Putamen (tissue), 1 donor: ENCODE measurements around the gene TSR2.
"Not testable (repeated sequence)": the region's sequence is repeated elsewhere in the genome, so short reads cannot be mapped to it uniquely, and the experiment has no call there.

Experiments used
- DNase-seq: peaks from one replicate; pipeline ENCODE4 v3.0.0-alpha.2; 2016; ENCODE audit warnings: low spot score

TSR2 gene

DNA sequence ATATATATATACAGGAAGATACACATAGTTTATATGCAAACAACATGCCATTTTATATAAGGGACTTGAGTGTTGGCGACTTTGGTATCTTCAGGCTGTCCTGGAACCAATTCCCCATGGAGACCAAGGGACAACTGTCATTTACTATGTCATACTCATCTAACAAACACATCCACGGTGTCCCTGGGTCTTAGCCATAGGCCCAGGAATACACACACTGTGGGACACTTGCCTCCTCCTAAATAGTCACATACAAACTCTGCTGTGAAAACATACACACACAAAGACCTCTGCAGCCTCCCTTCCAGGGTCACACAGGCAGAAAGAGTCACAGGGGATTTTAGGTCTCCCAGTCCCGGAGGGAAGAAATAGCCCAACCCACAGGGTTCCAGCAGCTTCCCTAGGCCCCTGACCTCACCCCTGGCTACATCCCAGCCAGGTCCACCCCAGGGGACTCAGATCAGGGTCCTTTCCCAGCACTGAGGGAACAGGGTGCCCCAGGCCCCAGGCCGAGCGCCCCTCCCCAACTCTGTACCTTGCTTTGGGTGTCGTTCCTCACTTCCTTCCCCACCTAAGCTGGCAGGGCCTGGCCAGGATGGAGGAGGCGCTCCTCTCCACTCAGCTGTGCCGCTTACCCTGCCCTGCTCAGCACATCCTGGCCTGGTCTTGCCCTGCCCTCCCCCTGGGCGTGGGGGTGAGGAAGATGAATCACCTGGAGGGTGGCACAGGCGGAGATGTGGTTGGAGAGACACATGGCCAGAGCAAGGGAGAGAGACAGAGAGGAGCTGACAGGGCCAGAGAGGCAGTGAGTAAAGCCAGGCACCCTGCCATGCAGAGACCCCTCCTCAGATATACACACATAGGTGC, 34.0 kb downstream of the TSR2 start:
- DNase-seq, result no peak

DNA sequence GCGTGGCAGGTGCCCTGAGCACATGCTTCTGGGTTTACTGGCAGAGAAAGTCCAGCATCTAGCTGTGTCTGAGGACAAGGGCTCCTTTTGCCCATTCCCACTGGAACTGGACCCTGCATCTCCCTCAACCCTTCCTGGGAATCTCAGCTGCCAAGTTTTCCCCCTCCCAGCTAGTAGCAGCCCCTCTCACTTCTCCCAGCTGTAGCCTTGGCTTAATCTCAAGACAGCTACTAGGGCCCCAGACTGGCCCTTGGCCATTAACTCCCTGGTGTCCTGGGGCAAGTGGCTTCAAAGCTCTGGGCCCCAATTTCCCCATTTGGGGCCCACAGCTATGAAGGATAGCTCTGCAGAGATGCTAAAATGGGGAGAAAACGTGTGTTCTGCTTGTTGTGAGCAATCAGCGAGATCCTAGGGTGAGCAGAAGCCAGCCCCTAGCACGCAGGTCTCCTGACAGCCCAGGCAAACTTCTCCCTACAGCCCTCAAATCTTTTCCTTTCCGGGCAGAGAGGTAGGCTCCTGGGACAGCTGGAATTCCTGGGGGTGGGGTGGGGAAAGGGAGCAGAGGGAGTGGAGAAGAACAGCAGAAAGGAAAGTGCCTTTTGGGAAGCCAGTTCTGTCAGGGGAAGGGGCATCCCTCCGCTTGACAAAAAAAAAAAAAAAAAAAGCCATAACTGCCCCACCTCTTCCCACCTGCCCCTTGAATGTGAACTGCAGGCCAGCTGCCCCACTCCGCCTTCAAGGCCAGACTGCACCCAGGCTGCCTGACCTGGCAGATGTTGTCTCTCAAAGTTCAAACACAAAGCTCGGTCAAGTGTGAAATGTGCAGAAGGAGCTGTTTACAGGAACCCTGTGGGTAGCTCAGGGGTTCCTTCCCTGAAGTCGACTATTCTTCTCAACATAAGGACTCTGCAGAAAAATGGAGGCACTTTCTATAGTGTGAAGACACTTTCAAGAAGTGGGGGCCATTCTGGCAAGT, 39.2 kb downstream of the TSR2 start:
- DNase-seq, result no peak

DNA sequence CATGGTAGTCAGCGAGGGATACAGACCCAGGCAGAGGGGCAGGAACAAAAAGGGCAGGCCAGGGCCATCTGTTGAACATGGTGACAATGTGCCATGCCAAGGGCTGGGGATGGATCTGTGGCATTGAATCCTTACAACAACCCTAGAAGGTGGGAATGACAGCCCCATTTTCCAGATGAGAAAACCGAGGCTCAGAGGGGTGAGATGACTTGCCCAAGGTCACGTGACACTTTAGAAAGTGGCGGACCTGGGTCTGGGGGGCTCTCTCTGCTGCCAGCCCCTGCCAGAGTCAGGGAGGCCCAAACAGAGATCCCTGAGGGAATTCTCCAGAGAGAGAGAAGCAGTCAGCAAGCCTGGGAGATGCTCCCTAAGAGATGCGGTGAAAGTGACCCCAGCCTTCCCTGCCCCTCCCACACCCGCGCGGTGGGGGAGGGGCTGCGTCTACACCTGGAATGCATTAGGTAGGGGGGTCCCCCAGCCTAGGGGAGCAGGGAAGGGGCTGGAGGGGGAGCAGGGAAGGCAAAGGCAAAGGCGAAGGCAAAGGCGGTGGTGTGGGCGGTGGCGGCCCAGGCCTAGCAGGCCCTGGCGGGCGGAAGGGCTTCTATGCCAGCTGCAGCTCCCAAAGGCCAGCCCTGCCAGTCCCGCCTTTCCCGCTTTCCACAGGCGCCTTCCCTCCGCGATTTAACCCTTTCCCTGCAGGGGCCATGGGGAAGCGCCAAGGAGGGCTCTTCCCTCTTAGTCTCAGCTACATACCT, 42.8 kb downstream of the TSR2 start:
- DNase-seq, result no peak

DNA sequence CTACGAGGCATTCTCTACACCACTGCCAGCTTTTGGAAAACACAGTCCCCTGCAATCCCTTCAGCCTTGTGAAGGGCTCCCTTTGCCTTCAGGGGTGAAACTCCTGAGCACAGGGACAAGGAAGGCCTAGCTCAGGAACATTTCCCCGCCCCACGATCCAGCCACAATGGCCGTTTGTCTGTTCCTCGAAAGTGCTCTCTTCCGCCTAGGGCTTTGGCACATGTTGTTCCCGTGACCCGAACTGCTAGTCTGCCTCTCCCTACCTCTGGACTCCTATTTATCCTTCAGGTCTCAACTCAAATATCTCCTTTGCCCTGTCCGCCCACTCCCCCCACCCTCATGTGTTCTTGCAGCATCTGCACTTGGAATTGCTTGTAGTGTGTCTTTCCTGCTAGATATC, 43.7 kb downstream of the TSR2 start:
- no peak for DNase-seq

DNA sequence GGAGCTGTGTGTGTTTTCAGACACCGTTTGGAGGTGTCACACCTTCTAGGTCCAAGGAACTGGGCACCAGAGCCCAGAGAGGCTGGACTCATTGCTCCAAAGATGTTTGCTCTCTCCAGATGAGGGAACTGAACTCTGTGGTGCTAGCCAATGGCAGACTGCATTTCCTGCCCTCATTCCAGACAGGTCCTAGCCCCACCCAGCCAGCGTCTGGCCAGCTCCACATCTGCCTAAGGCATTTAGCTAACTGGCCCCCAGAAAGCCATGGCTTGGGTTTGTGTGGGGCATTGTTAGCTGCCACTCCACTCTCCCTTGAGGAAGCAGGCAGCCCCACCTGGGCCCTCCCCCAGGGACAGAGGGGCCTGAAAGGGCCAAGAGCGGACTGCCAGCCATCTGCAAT, 44.5 kb downstream of the TSR2 start:
- DNase-seq, result no peak

DNA sequence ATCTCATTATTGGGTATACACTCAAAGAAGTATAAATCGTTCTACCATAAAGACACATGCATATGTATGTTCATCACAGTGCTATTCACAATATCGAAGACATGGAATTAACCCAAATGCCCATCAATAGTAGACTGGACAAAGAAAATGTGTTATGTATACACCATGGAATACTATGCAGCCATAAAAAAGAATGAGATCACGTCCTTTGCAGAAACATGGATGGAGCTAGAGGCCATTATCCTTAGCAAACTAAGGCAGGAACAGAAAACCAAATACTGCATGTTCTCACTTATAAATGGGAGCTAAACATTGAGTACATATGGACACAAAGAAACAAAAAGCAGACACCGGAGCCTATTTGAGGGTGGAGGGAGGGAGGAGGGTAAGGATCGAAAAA, 49.6 kb downstream of the TSR2 start:
- DNase-seq, result not testable (repeated sequence)

DNA sequence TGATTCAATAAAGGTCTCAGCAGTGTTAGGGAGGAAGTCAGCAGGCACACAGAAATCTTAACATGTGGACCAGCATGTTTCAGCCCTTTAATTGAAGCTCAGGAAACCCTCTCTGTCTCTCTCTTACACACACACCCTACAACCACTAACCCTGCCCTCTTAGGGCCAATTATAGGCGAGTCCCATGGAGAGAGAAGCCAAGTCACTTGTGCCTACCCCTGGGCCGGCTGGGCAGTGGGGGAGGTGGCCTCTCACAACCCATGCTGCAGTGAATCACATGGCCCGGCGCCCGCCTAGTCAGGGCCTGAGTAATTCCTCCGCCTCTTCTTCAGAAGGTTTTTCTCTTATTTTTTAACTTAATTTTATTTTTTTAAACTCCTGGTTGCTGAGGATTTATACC, 52.1 kb downstream of the TSR2 start:
- DNase-seq, result no peak

DNA sequence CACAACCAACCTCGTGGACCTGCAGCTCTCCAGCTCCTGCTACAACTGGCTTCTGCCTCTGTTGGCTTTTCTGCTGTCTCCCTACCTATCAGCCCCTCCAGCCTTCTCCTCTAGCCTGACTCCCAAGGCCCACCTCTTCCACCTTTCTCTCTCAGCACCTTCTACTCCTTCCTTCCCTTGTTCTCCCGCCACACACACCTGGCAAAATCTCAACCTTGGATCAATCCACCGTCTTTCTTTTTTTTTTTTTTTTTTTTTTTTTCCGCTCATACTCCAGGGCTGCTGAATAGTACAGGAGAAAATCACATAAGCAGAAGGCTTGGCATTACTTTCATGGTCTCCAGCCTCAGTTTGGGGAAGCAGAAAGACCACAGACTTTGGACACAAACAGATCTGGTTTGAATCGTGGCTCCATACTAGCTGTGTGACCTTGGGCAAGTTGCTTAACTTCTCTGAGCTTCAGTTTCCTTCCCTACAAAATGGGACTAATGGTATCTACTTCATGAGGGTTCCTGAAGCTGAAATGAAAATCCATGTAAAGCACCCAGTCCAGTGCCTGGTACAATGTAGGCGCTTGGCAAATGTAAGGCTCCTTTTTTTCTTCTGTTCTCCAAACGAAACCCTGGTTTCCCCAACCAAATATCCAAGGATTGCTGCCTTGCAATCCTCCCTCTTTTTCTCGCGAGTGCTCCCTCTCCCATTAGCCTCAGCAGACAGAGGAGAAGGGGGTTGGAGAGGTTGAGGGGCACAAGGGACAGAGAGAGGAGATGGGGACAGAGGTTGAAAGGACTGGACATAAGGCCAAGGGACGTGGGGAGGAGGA, 54.2 kb downstream of the TSR2 start:
- no peak for DNase-seq
